ENCODE measurements around the gene IDNK.

DNA sequence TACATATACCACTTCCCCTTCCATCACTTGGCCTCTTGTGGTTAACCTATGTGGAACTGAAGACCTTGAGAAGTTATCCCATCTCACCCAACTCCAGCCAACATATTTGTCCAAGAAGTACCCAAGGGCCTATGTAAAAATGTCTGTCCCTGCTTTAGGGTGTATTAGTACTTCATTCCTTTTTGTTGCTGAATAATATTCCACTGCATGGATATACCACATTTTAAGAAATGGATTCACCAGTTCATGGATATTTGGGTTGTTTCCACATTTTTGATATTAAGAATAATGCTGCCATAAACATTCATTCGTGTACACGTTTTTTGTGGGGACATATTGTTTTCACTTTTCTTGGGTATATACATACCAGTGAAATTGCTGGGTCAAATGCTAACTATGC, 28.6 kb downstream of the IDNK start:
- TF ChIP-seq, protein P1, sequence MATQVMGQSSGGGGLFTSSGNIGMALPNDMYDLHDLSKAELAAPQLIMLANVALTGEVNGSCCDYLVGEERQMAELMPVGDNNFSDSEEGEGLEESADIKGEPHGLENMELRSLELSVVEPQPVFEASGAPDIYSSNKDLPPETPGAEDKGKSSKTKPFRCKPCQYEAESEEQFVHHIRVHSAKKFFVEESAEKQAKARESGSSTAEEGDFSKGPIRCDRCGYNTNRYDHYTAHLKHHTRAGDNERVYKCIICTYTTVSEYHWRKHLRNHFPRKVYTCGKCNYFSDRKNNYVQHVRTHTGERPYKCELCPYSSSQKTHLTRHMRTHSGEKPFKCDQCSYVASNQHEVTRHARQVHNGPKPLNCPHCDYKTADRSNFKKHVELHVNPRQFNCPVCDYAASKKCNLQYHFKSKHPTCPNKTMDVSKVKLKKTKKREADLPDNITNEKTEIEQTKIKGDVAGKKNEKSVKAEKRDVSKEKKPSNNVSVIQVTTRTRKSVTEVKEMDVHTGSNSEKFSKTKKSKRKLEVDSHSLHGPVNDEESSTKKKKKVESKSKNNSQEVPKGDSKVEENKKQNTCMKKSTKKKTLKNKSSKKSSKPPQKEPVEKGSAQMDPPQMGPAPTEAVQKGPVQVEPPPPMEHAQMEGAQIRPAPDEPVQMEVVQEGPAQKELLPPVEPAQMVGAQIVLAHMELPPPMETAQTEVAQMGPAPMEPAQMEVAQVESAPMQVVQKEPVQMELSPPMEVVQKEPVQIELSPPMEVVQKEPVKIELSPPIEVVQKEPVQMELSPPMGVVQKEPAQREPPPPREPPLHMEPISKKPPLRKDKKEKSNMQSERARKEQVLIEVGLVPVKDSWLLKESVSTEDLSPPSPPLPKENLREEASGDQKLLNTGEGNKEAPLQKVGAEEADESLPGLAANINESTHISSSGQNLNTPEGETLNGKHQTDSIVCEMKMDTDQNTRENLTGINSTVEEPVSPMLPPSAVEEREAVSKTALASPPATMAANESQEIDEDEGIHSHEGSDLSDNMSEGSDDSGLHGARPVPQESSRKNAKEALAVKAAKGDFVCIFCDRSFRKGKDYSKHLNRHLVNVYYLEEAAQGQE (IDR thresholded peaks at IDR 0.05; ENCODE audit: insufficient read depth in 1 of 2, low read depth in 2 of 2, low read length in 2 of 2): no peak
- TF ChIP-seq TAF1 (IDR thresholded peaks at IDR 0.05; ENCODE audit: borderline replicate concordance, insufficient read depth, low read length) (no peak), SIN3A (IDR thresholded peaks at IDR 0.05; ENCODE audit: borderline replicate concordance, insufficient read depth, low read length) (no peak)

All from PFSK-1 (cell line).